Neural cell (in vitro differentiated cells): ENCODE data around the gene YKT6. TPM values are rescaled to one million over a fixed set of nuclear protein-coding genes. Genes with fewer than 3 reads are reported as not detected.
A peak's percentile ranks its signal among the peaks of the same experiment; 100 is the strongest.

Source experiments
- H2AFZ ChIP-seq: fragments of 200-600, 300-800 bp; sonication (generic), shearing (Covaris generic); 2 replicates; pipeline ENCODE4 v1.6.0; 2014; ENCODE audit warnings: low read depth, mild to moderate bottlenecking, antibody characterized with exemption, low read length, moderate library complexity
- H3F3A ChIP-seq: fragments of 200-600 bp; shearing (Covaris generic); 2 replicates; pipeline ENCODE4 v1.6.1; 2016; ENCODE audit warnings: mild to moderate bottlenecking, moderate library complexity, mixed read lengths, antibody characterized with exemption, low read length; ENCODE audit not compliant: insufficient read depth, poor library complexity, severe bottlenecking
- H3K27ac ChIP-seq: fragments of 200-600, 300-800 bp; sonication (generic), shearing (Covaris generic); 2 replicates; pipeline ENCODE4 v1.5.1; 2014; ENCODE audit warnings: mild to moderate bottlenecking, low read length, moderate library complexity
- H3K27me3 ChIP-seq: fragments of 300-800, 200-600 bp; sonication (generic), shearing (Covaris generic); 2 replicates; pipeline ENCODE4 v1.6.0; 2014; ENCODE audit warnings: mild to moderate bottlenecking, low read depth, low read length, moderate library complexity; ENCODE audit not compliant: insufficient read depth
- H3K36me3 ChIP-seq: fragments of 300-800, 200-600 bp; sonication (generic), shearing (Covaris generic); 2 replicates; pipeline ENCODE4 v1.5.1; 2014; ENCODE audit warnings: mild to moderate bottlenecking, antibody characterized with exemption, low read length, moderate library complexity; ENCODE audit not compliant: insufficient read depth
- H3K4me2 ChIP-seq: fragments of 300-800, 200-600 bp; sonication (generic), shearing (Covaris generic); 2 replicates; pipeline ENCODE4 v1.6.0; 2014; ENCODE audit warnings: mild to moderate bottlenecking, low read length
- H3K4me3 ChIP-seq: fragments of 300-800, 200-600 bp; sonication (generic), shearing (Covaris generic); 2 replicates; pipeline ENCODE4 v1.5.1; 2014; ENCODE audit warnings: mild to moderate bottlenecking, low read length, moderate library complexity
- H3K79me2 ChIP-seq: fragments of 200-600 bp; shearing (Covaris generic); replicated peaks from 2 replicates; pipeline ENCODE4 v1.6.0; 2014; ENCODE audit warnings: mild to moderate bottlenecking, low read length, moderate library complexity; ENCODE audit not compliant: insufficient read depth
- H3K9ac ChIP-seq: fragments of 300-800, 200-600 bp; sonication (generic), shearing (Covaris generic); 2 replicates; pipeline ENCODE4 v1.6.1; 2016; ENCODE audit warnings: mild to moderate bottlenecking, low read length, mixed read lengths
- H3K9me2 ChIP-seq: fragments of 200-600 bp; shearing (Covaris generic); 2 replicates; pipeline ENCODE4 v1.6.1; 2016; ENCODE audit warnings: mild to moderate bottlenecking, low read length, mixed read lengths; ENCODE audit not compliant: insufficient read depth
- H3K9me3 ChIP-seq: fragments of 200-600, 300-800 bp; sonication (generic), shearing (Covaris generic); 2 replicates; pipeline ENCODE4 v1.6.1; 2016; ENCODE audit warnings: mild to moderate bottlenecking, mixed run types, low read length, moderate library complexity, mixed read lengths
- H4K20me1 ChIP-seq: fragments of 200-600 bp; shearing (Covaris generic); 2 replicates; pipeline ENCODE4 v1.6.1; 2016; ENCODE audit warnings: mild to moderate bottlenecking, mixed run types; ENCODE audit not compliant: insufficient read depth
- CTCF ChIP-seq: fragments of 450-650 bp; IDR thresholded peaks from 2 replicates; pipeline ENCODE4 v1.5.1; 2014; ENCODE audit warnings: antibody characterized with exemption, mild to moderate bottlenecking, moderate library complexity; ENCODE audit not compliant: poor library complexity, severe bottlenecking
- EP300 ChIP-seq: fragments of 450-650 bp; conservative IDR thresholded peaks from 2 replicates; pipeline ENCODE4 v1.6.1; 2014; ENCODE audit warnings: antibody characterized with exemption, mild to moderate bottlenecking, moderate library complexity; ENCODE audit not compliant: poor library complexity, severe bottlenecking
- EZH2 ChIP-seq: fragments of 200-600, 300-800 bp; shearing (Covaris generic), sonication (generic); IDR thresholded peaks from 2 replicates; pipeline ENCODE4 v1.6.1; 2014; ENCODE audit warnings: antibody characterized with exemption, low read length, borderline replicate concordance, mild to moderate bottlenecking; ENCODE audit not compliant: insufficient read depth, poor library complexity, severe bottlenecking
- MXI1 ChIP-seq: fragments of 450-650 bp; conservative IDR thresholded peaks from 2 replicates; pipeline ENCODE4 v1.6.1; 2014; ENCODE audit warnings: antibody characterized with exemption, mild to moderate bottlenecking; ENCODE audit not compliant: poor library complexity, severe bottlenecking
- POLR2AphosphoS5 ChIP-seq: IDR thresholded peaks from 2 replicates; pipeline ENCODE4 v1.6.1; 2012
- RAD21 ChIP-seq: fragments of 450-650 bp; conservative IDR thresholded peaks from 2 replicates; pipeline ENCODE4 v1.6.1; 2014; ENCODE audit warnings: antibody characterized with exemption, mild to moderate bottlenecking, moderate library complexity
- REST ChIP-seq: IDR thresholded peaks from 2 replicates; pipeline ENCODE4 v1.6.1; 2012; ENCODE audit warnings: borderline replicate concordance
- SMC3 ChIP-seq: fragments of 450-650 bp; conservative IDR thresholded peaks from 2 replicates; pipeline ENCODE4 v1.6.1; 2014; ENCODE audit warnings: antibody characterized with exemption, mild to moderate bottlenecking, moderate library complexity; ENCODE audit not compliant: poor library complexity
- TAF1 ChIP-seq: IDR thresholded peaks from 2 replicates; pipeline ENCODE4 v1.6.1; 2012; ENCODE audit warnings: low read depth
- polyA plus RNA-seq: library from polyadenylated mRNA; depleted of rRNA; stranded (reverse); fragments of >200 nt; gene quantifications from 2 replicates; pipeline ENCODE4 v1.2.3, GENCODE V29; 2014

The YKT6 gene
- polyA plus RNA-seq, 1 donor from 2014 or later, result 93.4 TPM

- Histone ChIP-seq H3K9me2 (no peaks in the 10 kb centered on the region), H3K4me2 (no peak overlapping the region), H3K27me3 (no peaks in the 10 kb centered on the region), H3K9ac (no peak overlapping the region), H3K4me3 (no peak overlapping the region), H3K36me3 (no peaks in the 10 kb centered on the region), H4K20me1 (no peaks in the 10 kb centered on the region), H3K27ac (no peak overlapping the region), H3F3A (no peaks in the 10 kb centered on the region), H3K79me2 (no peaks in the 10 kb centered on the region), H2AFZ (no peak overlapping the region), H3K9me3 (no peaks in the 10 kb centered on the region)
- no peak for TF ChIP-seq REST
- no peak for TF ChIP-seq SMC3
- TF ChIP-seq RAD21, result no peak
- TF ChIP-seq EP300, result no peak
- TF ChIP-seq EZH2, result no peak
- TF ChIP-seq POLR2AphosphoS5, result no peak
- no peak for TF ChIP-seq TAF1
- no peak for TF ChIP-seq CTCF
- TF ChIP-seq MXI1, result no peak
Observed at GRCh38 chr7:44251881-44252280, 51.1 kb downstream of the YKT6 start.

- Histone ChIP-seq H3K27me3 (no peaks in the 10 kb centered on the region), H3K9ac (no peak overlapping the region), H3K27ac (no peak overlapping the region)
Observed at GRCh38 chr7:44256459-44256858, 55.7 kb downstream of the YKT6 start.

GRCh38 chr7:44257213-44257612, 56.4 kb downstream of the YKT6 start:
- Histone ChIP-seq H3K27me3 (no peaks in the 10 kb centered on the region), H3K9ac (peak overlapping the region; percentile 34), H4K20me1 (no peaks in the 10 kb centered on the region), H3F3A (no peaks in the 10 kb centered on the region), H2AFZ (no peak overlapping the region), H3K79me2 (no peaks in the 10 kb centered on the region), H3K27ac (peak overlapping the region; percentile 45), H3K4me3 (no peak overlapping the region), H3K36me3 (no peaks in the 10 kb centered on the region), H3K9me3 (no peaks in the 10 kb centered on the region), H3K9me2 (no peaks in the 10 kb centered on the region), H3K4me2 (no peak overlapping the region)
- no peak for TF ChIP-seq CTCF
- no peak for TF ChIP-seq RAD21
- TF ChIP-seq SMC3, result no peak
- no peak for TF ChIP-seq TAF1
- TF ChIP-seq EZH2, result no peak
- no peak for TF ChIP-seq EP300
- TF ChIP-seq POLR2AphosphoS5, result no peak
- TF ChIP-seq REST, result no peak
- no peak for TF ChIP-seq MXI1

More at GRCh38 chr7:44256459-44256858, 55.7 kb downstream of the YKT6 start:
- Histone ChIP-seq H2AFZ (no peak overlapping the region), H3F3A (no peaks in the 10 kb centered on the region), H3K79me2 (no peaks in the 10 kb centered on the region), H3K9me3 (no peaks in the 10 kb centered on the region), H3K36me3 (no peaks in the 10 kb centered on the region), H3K9me2 (no peaks in the 10 kb centered on the region), H3K4me2 (no peak overlapping the region), H4K20me1 (no peaks in the 10 kb centered on the region), H3K4me3 (no peak overlapping the region)
- TF ChIP-seq EP300, result no peak
